Fibroblast of lung (primary cell): ENCODE data around the gene SUSD1.
"Not testable (repeated sequence)": the region's sequence is repeated elsewhere in the genome, so short reads cannot be mapped to it uniquely, and the experiment has no call there.

ENCODE experiments used
- CTCF ChIP-seq, 2 donors: IDR thresholded peaks in 1 of 2; conservative IDR thresholded peaks in 1 of 2; 1 replicate in 1 of 2; 2 replicates in 1 of 2; pipeline ENCODE4 v1.5.1; 2011 to 2012; ENCODE audit warnings: low read length in 2 of 2, control low read depth in 1 of 2, inconsistent platforms in 1 of 2, low read depth in 1 of 2, mild to moderate bottlenecking in 1 of 2
- EZH2 ChIP-seq: IDR thresholded peaks from 2 replicates; pipeline ENCODE4 v1.5.1; 2012; ENCODE audit warnings: low read length, control low read depth, mild to moderate bottlenecking; ENCODE audit errors: missing control alignments

GRCh38 chr9:112190320-112190719 lies 15.2 kb upstream of the SUSD1 start:
- not testable (repeated sequence) for TF ChIP-seq EZH2; CTCF (conservative IDR thresholded peaks at IDR 0.05 in 1 of 2, IDR thresholded peaks at IDR 0.05 in 1 of 2; ENCODE audit: low read depth in 1 of 2, low read length in 2 of 2)
